GM08714 (cell line): ENCODE data around the gene SIM2.

Source experiments
- H3K4me3 ChIP-seq: fragments of 200-500 bp; sonication (Bioruptor generic); 2 replicates; pipeline ENCODE4 v1.5.1; 2014; ENCODE audit warnings: mild to moderate bottlenecking, low read length, inconsistent platforms
- ZNF274 ChIP-seq: IDR thresholded peaks from 2 replicates; pipeline ENCODE4 v1.6.1; 2012; ENCODE audit warnings: mild to moderate bottlenecking, low read depth, low read length

SIM2 gene

GRCh38 chr21:36676039-36676950 is 22.6 kb upstream of the SIM2 start:
- H3K4me3 ChIP-seq: no peak overlapping the region
- no peak for TF ChIP-seq ZNF274

DNA sequence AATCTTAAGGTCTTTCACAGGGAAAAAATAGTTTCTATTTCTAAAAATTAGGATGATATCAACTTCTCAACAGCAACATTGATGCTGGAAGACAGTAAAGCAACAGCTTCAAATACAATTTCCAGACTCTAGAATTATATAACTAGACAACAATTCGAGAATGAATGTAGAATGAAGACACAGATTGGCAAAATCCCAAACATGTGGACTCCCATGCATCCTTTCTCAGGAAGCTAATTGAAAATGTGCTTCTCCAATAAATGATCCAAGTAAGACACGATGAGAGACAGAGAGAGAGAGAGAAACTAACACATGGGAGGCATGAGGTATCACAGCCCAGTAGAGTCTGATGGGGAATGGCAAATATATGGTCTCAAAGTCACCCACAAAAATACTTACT is 21.5 kb upstream of the SIM2 start:
- H3K4me3 ChIP-seq: no peak overlapping the region
- TF ChIP-seq ZNF274: no peak

DNA sequence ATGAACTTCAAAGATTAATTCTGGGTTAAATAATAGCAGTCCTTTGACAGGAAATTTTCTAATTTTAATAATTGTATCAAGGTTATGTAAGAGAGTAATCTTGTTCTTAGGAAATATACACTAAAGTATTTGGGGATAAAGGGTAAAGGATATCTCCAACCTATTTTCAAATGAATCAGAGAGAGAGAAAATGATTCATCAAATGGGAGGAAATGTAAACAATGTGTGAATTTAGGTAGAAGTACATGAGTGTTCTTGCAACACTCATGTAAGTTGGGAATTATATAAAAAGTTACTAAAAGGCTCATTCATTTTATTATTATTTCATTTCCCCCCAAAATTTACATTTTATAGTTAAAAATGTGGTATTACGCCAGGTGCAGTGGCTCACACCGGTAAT is 20.4 kb upstream of the SIM2 start:
- H3K4me3 ChIP-seq: no peak overlapping the region
- TF ChIP-seq ZNF274: no peak

DNA sequence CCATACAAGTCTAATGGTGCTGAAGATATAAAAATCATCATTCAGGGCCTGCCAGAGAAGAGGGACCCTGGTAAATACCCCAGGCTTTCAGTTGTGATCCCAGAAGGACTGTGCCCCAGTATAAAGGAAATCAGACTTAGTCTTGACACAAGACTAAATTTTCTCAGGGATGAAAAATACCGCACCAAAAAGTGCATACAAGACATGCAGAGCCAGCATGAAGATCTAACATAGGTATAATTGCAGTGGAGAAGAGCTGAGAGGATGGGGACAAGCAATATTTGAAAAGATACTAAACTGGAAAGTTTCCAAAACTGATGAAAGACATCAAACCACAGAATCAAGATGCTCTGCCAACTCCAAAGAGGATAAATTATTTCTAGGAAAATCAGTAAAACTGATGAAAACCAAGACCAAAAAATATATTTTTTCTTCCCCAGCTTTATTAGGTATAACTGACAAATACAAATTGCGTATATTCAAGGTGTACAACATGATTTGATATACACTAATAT is 17.7 kb upstream of the SIM2 start:
- H3K4me3 ChIP-seq: no peak overlapping the region
- TF ChIP-seq ZNF274: no peak

DNA sequence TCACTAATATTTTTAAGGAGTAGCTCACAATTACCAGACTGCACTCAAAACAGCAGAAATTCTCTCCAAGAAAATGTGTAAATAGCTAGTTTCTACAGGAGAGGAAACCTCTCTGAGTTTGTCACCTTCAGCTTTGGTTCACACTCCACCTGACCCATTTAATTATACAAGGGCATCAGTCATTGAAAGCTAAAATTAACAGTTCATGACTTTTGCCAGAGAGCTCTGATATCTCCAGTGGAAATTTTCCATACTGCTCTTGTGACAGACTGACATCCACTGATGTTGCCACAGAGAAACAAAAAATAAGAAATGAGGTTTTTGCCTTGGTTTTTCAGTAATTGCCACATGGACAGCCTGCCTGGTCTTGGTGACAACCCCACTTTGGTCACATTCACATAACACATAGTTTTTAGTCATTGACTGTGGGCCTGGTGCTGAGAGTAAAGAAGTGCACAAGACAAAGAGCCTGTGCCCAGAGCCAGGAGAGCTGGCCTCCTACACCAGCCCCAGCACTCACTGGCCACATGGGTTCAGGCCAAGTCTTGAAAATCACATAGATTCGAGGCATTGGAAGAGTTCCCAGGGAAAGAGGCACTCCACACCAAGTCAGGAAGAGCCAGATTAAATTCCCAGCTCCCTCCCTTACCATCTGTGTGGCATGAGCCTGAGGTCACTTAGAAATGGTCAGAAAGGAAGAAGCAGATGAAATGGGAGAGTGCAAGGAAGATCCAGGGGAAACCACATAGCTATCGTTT is 13.8 kb upstream of the SIM2 start:
- TF ChIP-seq ZNF274: no peak
- no peak overlapping the region for H3K4me3 ChIP-seq

DNA sequence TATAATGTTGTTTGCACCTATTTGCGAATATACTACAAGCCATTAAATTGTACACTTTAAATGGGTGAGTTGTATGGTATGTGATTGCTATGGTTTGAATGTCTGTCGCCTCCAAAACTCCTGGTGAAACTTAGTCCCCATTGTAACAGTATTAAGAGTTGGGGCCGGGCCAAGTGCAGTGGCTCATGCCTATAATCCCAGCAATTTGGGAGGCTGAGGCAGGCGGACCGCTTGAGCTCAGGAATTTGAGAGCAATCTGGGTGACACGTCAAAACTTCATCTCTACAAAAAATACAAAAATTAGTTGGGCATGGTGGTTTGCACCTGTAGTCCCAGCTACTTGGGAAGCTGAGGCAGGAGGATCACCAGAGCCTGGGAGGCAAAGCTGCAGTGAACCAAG is 12.0 kb upstream of the SIM2 start:
- no peak for TF ChIP-seq ZNF274
- H3K4me3 ChIP-seq: no peak overlapping the region

- no peak for TF ChIP-seq ZNF274
Observed at GRCh38 chr21:36688324-36688723, 10.6 kb upstream of the SIM2 start.

DNA sequence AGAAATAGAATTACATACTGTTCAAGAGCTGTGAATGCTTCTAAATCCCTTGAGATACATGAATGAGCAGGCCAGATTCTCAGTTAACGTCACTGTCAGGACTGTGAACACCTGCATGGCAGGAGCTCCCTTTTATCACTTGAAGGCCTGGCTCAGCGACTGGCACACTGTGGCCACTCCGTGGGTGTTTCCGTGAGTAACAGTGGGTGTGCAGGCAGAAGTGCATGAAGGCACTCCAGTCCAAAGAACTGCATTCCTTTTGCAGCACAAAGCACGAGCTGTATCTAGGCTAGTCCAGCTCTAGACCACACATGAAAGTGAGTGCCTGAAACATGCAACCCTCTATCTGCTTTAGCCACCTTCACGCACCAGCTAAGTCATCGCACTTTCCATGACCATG is 9.6 kb upstream of the SIM2 start:
- TF ChIP-seq ZNF274: no peak
- H3K4me3 ChIP-seq: no peak overlapping the region

More at GRCh38 chr21:36688324-36688723, 10.6 kb upstream of the SIM2 start:
- H3K4me3 ChIP-seq: no peak overlapping the region

- no peak for TF ChIP-seq ZNF274
Observed at GRCh38 chr21:36690628-36691554, 8.0 kb upstream of the SIM2 start.

DNA sequence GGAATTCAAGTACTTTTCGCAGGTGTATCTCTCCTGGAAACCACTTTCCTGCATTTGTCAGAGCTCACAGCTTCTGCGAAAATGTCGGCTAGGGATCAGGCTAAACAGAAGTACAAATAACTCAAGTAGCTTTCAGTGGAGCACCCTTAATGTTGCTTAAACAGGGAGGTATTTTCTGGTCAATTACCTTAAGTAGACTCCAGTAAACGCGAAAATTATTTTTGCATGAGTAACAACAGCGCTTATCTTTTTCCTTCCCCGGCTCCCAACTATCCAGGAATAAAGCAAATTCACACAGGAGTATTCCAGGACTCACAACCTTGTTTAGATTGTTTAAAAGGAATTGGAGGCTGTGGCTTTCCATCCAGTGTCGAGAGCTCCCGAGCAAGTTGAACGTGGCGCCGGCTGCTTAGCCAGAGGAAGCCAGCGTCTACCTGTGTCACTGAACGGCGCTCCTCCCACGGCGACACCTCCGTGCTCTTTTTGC is 7.3 kb upstream of the SIM2 start:
- H3K4me3 ChIP-seq: no peak overlapping the region
- TF ChIP-seq ZNF274: no peak

More at GRCh38 chr21:36690628-36691554, 8.0 kb upstream of the SIM2 start:
- no peak overlapping the region for H3K4me3 ChIP-seq

- TF ChIP-seq ZNF274: no peak
- H3K4me3 ChIP-seq: no peak overlapping the region
Observed at GRCh38 chr21:36692114-36692834, 6.6 kb upstream of the SIM2 start.

DNA sequence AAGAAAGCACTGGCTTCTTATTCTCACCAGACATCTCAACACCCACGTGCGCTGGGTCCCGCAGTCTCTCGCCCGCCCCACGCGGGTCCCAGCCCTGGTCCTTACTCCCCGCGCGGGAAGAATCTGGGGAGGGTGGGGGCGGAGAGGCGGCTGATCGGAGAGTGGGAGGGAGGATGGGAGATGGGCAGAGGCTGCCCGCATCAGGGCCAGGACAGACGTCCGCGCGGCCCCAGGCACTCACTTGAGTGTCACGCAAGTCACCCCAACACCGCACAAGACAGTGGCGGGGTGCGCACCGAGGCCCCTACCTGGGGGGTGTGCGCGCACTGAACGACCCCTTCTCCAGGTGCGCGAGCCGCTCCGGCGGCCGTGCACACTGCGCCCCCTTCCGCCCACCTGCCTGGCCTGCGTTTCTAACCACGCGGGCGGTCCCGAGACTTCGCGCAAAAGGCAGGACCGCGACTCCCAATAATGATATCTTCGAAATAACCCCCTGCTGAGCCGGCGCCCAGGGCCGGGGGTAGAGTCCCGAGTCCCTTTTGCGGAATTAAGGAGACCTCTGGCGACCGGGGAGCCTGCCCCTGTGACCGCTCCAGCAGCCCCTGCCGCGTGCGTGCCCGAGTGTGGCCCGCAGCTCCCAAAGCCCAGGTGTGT is 6.0 kb upstream of the SIM2 start:
- TF ChIP-seq ZNF274: no peak
- H3K4me3 ChIP-seq: no peak overlapping the region
